Measurements from ENCODE around the gene NSUN4.
"Not testable (repeated sequence)": the region's sequence is repeated elsewhere in the genome, so short reads cannot be mapped to it uniquely, and the experiment has no call there.

Gene NSUN4

GRCh38 chr1:46328182-46328581 lies 12.4 kb upstream of the NSUN4 start:
- not testable (repeated sequence) for DNase-seq (ENCODE audit: low read depth)

DNA sequence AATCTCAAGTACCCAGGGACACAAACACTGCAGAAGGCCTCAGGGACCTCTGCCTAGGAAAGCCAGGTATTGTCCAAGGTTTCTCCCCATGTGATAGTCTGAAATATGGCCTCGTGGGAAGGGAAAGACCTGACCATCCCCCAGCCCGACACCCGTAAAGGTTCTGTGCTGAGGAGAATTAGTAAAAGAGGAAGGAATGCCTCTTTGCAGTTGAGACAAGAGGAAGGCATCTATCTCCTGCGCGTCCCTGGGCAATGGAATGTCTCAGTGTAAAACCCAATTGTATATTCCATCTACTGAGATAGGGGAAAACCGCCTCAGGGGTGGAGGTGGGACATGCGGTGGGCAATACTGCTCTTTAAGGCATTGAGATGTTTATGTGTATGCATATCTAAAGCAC lies 10.8 kb upstream of the NSUN4 start:
- DNase-seq (ENCODE audit: low read depth): not testable (repeated sequence)

DNA sequence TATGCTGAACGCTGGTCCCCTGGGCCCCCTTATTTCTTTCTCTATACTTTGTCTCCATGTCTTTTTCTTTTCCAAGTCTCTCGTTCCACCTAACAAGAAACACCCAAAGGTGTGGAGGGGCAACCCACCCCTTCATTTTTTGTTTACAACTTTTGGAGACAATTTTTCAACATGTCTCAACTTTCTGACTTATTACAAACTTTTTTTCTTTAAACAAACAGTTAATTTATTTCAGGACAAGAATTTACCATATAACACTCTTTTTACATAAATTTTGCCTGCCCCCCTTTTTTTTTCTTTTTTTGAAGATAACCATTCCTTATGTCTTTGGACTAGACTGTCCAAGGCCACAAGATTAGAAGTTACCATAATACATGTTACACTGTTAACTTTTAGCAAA lies 10.2 kb upstream of the NSUN4 start:
- not testable (repeated sequence) for DNase-seq (ENCODE audit: low read depth)

GRCh38 chr1:46331786-46332540 lies 8.6 kb upstream of the NSUN4 start:
- not testable (repeated sequence) for DNase-seq (ENCODE audit: low read depth)

DNA sequence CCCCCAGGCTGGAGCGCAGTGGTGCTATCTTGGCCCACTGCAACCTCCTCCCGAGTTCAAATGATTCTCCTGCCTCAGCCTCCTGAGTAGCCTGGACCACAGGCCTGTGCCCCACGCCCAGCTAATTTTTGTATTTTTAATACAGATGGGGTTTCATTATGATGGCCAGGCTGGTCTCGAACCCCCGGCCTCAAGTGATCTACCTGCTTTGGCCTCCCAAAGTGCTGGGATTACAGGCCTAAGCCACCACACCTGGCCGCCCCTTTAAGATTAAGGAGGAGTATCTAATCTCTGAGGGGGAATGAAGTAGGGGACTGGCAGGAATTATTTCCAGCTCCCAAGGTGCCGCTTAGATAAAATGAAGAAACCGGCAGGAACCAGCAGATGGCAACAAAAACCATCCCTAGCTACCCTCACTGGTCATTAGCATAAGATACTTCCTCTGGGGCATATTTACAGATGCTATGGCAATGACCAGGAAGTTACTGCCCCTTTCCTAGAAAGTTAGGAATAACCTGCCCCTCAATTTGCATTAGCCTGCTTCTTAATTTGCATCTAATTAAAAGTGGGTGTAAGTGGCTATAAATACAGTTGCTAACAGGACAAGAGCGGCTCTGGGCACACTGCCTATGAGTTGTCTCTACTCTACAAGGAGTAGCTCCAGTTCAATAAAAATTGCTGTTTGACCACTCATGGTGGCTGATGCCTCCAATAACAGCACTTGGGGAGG lies 7.1 kb upstream of the NSUN4 start:
- no peak for DNase-seq (ENCODE audit: low read depth)

DNA sequence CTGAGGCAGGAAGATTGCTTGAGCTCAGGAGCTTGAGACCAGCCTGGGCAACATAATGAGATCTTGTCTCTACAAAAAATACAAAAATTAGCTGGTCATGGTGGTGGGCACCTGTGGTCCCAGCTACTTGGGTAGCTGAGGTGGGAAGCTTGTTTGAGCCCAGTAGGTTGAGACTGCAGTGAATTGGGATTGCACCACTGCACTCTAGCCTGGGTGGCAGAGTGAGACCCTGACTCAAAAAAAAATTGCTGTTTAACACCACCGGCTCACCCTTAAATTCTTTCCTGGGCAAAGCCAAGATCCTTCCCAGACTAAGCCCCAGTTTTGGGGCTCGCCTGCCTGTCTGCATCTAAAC lies 6.6 kb upstream of the NSUN4 start:
- no peak for DNase-seq (ENCODE audit: low read depth)

DNA sequence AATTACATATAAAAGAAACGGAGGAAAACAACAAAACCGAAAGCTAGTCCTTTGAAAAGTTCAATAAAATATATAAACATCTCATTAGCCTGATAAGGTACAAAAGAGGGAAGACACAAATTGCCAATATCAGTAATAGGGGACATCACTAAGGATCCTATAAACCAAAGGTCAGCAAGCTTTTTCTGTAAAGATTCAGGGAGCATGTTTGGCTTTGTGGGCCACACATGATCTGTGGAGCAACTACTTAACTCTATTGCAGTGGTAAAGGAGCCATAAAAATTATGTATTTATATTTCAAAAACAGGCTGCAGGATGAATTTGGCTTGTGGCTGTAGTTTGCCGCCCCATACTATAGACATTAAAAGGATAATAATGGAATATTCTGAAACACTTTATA lies 5.5 kb upstream of the NSUN4 start:
- no peak for DNase-seq (ENCODE audit: low read depth)

GRCh38 chr1:46337409-46337808 lies 3.2 kb upstream of the NSUN4 start:
- not testable (repeated sequence) for DNase-seq (ENCODE audit: low read depth)

- DNase-seq (ENCODE audit: low read depth): no peak
These were observed 846 bp downstream of the NSUN4 start for GRCh38 chr1:46341222-46342083.

DNA sequence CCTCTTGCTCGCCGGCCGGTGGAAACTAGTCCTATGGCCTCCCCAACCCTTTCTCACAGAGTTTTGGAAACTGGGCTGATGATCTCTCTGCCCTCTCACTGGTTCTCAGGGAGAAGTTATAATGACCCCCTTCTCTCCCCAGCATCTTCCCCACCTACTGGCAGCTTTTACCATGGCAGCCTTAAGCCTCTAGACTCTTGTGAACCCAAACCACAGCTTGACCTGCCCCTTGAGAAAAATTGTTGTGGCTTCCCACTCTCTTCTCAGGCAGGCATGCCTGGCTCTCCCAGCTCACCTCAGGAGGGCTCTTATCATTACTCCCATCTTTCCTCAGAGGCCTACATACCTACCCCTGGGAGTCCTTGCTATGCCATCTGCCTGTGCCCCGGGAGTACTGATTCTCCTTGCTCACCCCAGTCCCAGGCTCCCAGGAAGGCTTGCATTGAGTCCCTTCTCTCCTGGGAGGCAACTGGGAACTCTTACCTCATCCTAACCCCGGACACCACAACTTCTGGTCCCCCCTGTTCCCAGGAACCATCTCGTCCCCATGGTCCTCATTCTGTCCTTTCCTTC lies 1.6 kb downstream of the NSUN4 start:
- DNase-seq (ENCODE audit: low read depth): no peak

DNA sequence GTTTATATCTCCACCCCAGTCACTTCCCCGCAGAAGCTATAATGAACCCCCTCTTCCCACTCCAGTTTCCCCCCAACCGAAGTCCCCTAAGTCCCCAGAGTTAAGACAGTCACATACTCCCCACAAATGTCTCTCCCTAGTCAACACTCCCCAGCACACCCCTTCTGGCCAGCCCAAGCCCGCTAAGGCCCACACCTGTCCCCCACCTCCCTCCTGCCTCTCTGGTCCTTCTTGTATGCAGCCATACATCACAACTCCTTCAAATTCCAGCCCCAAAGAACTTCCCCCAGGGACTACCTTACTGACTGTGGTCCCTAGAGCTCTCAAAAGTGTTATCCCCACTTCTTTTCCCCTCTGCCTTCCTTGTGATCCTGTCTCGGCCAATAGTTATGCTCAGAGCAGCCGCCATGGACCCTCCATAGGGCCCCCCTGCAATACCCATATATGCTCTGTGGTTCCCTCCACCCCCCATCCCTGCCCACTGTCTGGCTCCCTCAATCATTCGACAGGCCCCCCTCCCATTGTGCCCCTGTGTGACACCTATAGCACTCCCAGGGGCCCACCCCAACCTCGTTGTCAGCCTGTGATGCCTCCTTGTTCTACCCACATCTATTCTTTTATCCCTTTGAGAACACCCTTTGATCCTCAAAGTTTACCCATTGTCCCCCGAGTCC lies 2.2 kb downstream of the NSUN4 start:
- DNase-seq (ENCODE audit: low read depth): no peak

GRCh38 chr1:46343351-46343695 lies 2.7 kb downstream of the NSUN4 start:
- no peak for DNase-seq (ENCODE audit: low read depth)

GRCh38 chr1:46343705-46344104 lies 3.1 kb downstream of the NSUN4 start:
- DNase-seq (ENCODE audit: low read depth): no peak

DNA sequence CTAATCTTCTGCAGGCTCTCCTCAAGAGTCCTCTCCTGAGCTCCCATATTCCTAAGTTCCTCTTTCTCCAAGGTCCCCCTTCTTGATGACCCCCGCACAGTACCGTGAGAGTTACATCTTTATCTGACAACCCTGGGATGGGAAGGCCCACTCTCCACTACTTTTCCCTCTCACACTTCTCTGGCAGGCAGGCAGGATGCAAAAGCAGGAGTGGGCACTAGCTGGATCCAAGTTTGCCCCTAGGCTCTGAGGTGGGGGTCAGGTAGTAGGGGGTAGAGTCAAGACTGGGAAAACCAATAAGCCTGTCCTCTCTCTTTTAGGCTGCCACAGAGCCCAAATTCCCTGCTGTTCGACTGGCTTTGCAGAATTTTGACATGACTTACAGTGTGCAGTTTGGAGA lies 3.9 kb downstream of the NSUN4 start:
- no peak for DNase-seq (ENCODE audit: low read depth)

DNA sequence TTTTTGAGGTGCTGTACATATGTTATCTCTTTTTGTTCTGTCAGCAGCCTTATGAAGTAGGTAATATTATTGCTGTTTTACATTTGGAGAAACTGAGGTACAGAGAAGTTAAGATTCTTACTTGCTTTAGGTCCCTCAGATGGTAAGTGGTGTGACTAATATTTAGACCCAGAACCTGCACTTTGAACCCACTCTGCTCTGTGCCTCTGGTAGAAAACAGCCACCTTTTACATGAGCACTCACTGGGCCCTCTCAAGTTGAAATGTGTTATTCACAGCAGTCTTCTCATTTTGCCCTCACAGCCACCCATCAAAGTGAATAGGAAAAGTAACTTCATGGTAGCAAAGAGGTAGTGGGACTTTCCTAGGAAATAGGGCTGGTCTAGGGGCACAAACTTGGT lies 4.7 kb downstream of the NSUN4 start:
- DNase-seq (ENCODE audit: low read depth): no peak

- DNase-seq (ENCODE audit: low read depth): no peak
These were observed 11.8 kb downstream of the NSUN4 start for GRCh38 chr1:46352363-46352762.

DNA sequence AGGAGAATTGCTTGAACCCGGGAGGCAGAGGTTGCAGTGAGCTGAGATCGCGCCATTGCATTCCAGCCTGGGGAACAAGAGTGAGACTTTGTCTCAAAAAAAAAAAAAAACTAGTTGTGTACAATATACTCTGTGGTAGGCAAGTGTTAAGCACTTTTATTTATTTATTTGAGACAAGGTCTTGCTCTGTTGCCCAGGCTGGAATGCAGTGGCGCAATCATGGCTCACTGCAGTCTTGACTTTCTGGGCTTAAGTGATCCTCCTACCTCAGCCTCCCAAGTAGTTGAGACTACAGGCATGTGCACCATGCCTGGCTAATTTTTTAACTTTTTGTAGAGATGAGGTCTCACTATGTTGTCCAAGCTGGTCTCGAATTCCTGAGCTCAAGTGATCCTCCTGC lies 15.3 kb downstream of the NSUN4 start:
- not testable (repeated sequence) for DNase-seq (ENCODE audit: low read depth)

GRCh38 chr1:46362158-46362557 lies 21.6 kb downstream of the NSUN4 start:
- no peak for DNase-seq (ENCODE audit: low read depth)

GRCh38 chr1:46363121-46363520 lies 22.5 kb downstream of the NSUN4 start:
- DNase-seq (ENCODE audit: low read depth): no peak

DNA sequence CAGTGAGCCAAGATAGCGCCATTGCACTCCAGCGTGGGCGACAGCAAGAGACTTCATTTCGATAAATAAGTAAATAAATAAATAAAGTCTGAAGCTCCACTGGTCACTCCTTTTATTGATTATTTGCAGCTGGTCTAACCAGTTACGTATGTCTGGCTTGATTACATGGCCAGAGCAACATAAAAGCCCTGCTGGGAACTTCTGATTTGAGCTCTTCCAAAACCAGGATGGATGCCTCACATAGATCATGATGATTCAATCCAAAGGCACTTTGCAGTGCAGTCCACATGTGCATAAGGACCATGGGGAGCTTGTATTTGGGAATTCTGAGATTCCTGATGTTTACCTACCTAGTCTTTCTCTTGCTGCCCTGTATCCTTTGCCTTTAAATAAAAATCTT lies 24.0 kb downstream of the NSUN4 start:
- DNase-seq (ENCODE audit: low read depth): no peak

DNA sequence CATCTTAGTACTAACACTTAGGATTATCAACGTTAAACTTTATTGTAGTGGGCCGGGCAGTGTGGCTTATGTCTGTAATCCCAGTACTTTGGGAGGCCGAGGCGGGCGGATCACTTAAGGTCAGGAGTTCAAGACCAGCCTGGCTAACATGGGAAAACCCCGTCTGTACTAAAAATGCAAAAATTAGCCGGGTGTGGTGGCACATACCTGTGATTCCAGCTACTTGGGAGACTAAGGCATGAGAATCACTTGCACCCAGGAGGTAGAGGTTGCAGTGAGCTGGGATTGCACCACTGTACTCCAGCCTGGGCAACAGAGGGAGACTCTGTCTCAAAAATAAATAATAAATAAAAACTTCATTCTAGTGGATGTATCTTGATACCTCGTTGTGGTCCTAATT lies 25.2 kb downstream of the NSUN4 start:
- not testable (repeated sequence) for DNase-seq (ENCODE audit: low read depth)

- no peak for DNase-seq (ENCODE audit: low read depth)
These were observed 26.5 kb downstream of the NSUN4 start for GRCh38 chr1:46367072-46367471.
